ENCODE measurements around the gene SLC4A1AP.

- TF ChIP-seq NFRKB (IDR thresholded peaks at IDR 0.05) (no peak), TARDBP (IDR thresholded peaks at IDR 0.05) (no peak), LEF1 (IDR thresholded peaks at IDR 0.05; ENCODE audit: borderline replicate concordance) (no peak), BHLHE40 (IDR thresholded peaks at IDR 0.05; ENCODE audit: borderline replicate concordance) (no peak), SUZ12 (IDR thresholded peaks at IDR 0.05) (no peak), FOXM1 (IDR thresholded peaks at IDR 0.05; ENCODE audit: borderline replicate concordance) (no peak)
- TF ChIP-seq, protein P1, sequence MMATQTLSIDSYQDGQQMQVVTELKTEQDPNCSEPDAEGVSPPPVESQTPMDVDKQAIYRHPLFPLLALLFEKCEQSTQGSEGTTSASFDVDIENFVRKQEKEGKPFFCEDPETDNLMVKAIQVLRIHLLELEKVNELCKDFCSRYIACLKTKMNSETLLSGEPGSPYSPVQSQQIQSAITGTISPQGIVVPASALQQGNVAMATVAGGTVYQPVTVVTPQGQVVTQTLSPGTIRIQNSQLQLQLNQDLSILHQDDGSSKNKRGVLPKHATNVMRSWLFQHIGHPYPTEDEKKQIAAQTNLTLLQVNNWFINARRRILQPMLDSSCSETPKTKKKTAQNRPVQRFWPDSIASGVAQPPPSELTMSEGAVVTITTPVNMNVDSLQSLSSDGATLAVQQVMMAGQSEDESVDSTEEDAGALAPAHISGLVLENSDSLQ (IDR thresholded peaks at IDR 0.05): no peak
Measured at GRCh38 chr2:27689424-27689823, 25.7 kb downstream of the SLC4A1AP start.
